Head of caudate nucleus (tissue), 42 donors: ENCODE measurements around the gene KCNA10.

Source experiments
- DNase-seq, 42 donors: peaks; one replicate each; pipeline versions ENCODE4 v3.0.0 to v3.0.0-alpha.2; 2020 to 2021; ENCODE audit warnings: mixed read lengths in 7 of 42
- intact Hi-C: fragments of 100-400 bp; cut with DNase I; formaldehyde crosslinking; loops from one replicate; pipeline ENCODE4 v1.15.0; 2022

Gene KCNA10

DNA sequence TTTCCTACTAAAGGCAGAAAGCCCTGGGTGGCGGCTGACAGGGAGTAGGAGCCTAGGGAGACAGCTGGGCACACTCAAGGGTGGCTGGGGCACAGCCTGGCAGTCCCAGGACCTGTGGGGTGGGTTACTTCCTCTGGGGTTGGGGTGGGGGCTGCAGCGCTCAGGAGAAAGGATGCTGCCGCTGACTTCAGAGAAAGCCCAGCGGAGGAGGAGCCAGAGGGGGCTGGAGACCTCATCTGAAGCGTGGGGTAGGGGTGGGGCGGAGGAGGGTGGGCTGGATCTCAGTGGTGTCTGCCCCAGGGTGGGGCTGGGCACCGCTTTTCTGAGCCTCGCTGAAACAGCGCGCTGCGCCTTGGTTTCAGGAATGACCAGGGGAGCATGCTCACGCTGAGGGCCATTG lies 30.8 kb downstream of the KCNA10 start:
- no peak for DNase-seq

GRCh38 chr1:110487726-110488125 lies 31.2 kb downstream of the KCNA10 start:
- DNase-seq = no peak

More for the DNA sequence above, 30.8 kb downstream of the KCNA10 start:
- intact Hi-C loops = no loop called here

DNA sequence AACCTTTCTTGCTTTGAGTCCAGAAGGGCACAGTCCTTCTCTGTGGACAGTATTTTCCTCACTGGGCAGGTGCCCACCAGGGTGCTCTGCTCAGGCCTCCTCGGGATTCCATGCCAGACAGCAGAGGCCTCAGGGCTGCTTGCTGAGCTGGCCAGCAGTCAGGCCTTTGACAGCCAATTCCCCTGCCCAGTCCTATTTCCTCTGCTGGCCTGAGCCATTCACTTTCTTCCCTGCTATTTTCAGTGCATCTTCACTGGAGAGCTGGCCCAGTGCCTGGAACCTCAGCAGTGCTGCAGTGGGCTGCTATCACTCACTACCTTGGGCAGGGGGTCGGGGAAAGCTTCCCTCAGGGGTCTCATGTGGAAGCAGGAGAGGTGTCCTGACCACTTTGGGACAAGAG lies 33.2 kb downstream of the KCNA10 start:
- intact Hi-C loops = no loop called here
- no peak for DNase-seq

More at GRCh38 chr1:110487726-110488125, 31.2 kb downstream of the KCNA10 start:
- intact Hi-C loops = no loop called here

DNA sequence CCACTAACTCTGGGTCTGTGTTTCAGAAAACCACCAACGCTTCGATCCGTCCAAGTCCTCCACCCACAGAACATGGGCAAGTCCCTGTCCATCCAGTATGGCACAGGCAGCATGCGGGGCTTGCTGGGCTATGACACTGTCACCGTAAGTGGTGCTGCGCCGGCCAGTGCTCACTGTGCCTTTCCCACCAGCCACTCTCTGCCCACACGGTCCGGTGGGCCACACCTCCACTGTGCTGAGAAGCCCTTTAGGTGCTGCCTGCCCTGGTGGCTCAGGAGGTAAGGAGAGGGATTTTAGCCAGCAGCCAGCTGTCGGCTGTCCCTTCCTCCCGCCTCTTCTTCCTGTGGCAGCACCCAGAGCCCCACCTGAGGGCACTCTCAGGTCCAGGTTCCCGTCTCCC lies 34.2 kb downstream of the KCNA10 start:
- DNase-seq = no peak
- intact Hi-C loops = no loop called here

- DNase-seq = peak in 12 of 42 donors; percentile 21 to 49 (median 28)
- intact Hi-C loops = no loop called here
These were observed 35.7 kb downstream of the KCNA10 start for GRCh38 chr1:110483308-110483685.

DNA sequence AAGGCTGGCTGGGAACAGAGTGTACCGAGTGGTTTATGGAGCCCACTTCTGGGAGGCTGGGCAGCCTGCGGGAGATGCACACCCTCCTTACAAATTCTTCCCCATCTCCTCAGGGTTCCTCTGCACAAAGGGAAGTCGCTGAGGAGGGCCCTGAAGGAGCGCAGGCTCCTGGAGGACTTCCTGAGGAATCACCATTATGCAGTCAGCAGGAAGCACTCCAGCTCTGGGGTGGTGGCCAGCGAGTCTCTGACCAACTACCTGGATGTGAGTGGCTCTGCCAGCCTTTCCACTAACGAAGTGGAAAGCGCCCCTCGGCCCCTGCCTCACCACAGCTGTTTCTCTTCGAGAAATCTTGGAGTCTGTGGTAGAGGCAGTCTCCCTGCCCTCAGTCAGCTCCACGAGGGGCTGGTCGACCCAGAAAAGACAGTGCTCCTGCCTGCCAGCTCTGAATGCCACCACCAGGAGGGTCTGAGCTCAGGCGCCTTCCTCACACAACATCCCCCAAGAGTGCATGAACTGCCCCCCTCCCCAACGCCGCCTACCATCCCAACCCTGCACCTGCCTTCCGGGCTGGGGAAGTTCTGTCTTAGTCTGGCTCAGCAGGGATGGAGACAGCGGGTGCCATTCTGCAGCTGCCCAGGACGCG lies 36.2 kb downstream of the KCNA10 start:
- DNase-seq = peak in 1 of 42 donors; percentile 7
- intact Hi-C loops = no loop called here

GRCh38 chr1:110481968-110482623 lies 36.9 kb downstream of the KCNA10 start:
- DNase-seq = no peak
- intact Hi-C loops = no loop called here

- DNase-seq = no peak
- intact Hi-C loops = no loop called here
These were observed 38.4 kb downstream of the KCNA10 start for GRCh38 chr1:110480356-110481096.

- no peak for DNase-seq
- intact Hi-C loops = no loop called here
These were observed 40.1 kb downstream of the KCNA10 start for GRCh38 chr1:110478886-110479285.

DNA sequence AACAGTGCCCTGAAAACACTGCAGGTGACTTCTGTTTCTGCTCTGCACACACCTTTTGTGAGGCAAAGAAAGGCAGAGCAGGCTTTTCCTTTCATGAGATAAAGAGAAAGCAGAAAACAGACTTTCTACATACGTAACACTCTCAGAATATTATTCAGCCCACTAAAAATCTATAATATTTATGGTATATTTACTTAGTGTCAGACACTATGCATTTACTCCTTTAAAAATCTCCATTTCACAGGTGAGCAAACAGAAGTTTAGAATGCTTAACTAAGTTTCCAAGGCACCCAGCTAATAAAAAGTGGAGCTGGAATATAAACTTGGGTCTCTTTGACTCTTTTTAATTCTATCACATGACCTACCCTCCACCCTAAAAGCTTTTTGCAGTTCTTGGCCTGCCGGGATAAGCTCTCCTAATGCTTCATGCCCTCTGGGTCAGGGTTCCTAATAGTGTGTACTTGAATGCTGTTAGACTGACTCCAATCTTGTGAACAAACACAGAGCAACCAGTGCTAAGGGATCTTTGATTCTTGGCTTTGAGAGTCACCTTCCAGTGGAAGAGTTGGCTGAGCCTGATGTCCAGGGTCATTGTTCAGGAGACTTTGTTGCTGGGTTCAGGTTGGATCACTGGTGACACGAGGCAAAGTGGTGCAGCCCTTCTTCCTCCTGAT lies 40.9 kb downstream of the KCNA10 start:
- DNase-seq = no peak
- intact Hi-C loops = no loop called here

GRCh38 chr1:110477445-110477957 lies 41.5 kb downstream of the KCNA10 start:
- intact Hi-C loops = no loop called here
- DNase-seq = no peak

- DNase-seq = no peak
- intact Hi-C loops = no loop called here
These were observed 41.9 kb downstream of the KCNA10 start for GRCh38 chr1:110477041-110477440.

DNA sequence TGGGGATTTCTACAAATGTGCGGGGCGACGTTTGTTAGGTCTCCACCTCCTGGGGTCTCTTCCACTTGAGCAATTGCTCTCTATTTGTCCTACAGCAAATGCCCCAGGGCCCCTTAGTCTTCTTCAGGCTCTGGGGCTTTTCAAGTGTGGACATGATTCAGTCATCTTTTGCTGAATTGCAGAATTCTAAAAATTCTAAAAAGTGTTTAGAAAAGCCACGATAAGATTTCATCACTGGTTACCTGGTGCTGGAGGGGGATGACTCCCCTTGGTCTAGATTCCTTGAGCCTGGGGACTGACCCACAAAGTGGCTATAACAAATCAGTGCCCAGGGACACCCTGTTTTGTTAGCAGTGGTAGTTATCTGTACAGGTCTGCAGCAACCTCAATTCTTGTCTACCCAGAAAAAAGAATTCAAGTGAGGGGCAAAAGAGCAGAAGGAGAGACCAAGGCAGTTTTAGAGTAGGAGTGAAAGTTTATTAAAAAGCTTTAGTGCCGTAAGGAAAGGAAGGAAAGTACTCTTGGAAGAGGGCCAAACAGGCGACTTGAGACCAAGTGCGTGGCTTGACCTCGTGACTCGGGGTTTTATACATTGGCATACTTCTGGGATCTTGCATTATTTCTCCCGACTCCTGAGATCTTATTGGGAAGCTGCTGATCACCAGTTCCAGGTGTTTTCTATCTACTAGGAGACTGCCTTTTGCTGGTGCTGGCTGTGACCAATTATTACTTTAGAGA lies 42.8 kb downstream of the KCNA10 start:
- no peak for DNase-seq
- intact Hi-C loops = no loop called here

DNA sequence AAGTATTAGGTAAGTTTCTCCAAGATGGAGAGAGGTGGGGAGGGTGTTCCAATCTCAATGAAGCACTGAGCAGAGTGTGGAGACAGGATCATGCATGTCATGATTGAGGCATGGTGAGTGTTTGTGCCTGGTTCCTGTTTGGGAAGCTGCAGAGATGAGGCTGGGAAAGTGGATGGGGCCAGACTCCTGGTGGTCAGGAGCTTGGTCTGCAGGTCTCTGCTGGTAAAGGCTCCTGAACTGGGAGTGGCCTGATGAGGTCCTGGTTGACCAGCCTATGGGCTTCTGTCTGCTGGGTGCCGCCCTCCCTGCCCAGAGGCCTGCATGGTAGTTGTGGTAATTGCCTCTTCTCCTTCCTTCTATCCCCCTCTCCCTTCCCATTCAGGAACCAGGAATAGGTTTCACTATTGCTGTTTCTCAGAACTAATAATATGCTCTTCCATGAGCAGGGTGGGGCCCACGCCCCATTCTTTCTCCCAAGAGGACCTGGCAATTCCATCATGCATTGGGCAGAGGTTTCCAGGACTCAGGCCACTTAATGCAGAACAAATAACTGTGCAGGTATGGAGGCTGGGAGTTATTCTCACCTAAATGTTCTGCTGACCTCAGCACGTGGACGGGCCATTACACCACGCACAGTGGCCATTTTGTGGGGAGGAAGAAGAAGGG lies 43.5 kb downstream of the KCNA10 start:
- no peak for DNase-seq
- intact Hi-C loops = no loop called here

GRCh38 chr1:110474444-110474843 lies 44.5 kb downstream of the KCNA10 start:
- intact Hi-C loops = no loop called here
- no peak for DNase-seq

DNA sequence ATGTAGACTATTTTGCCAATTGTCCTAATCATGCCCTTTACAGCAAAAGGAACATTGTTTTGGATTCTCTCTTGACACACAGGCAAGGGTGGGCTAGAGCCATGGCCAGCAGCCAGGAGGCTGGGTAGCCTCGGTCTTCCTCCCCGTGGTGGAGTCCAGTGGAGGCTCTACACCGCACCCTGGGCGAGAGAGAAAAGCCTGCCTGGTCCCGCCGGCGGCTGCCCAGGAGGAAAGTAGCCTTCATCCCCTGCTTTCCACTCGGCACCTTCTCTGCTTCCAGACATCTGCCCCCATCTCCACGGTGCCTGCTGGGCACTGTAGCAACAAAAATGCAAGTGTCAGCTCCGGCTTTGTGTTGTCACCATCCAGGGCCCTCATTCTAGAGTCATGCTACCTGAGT lies 46.4 kb downstream of the KCNA10 start:
- intact Hi-C loops = no loop called here
- no peak for DNase-seq

- intact Hi-C loops = no loop called here
- no peak for DNase-seq
These were observed 47.8 kb downstream of the KCNA10 start for GRCh38 chr1:110471131-110471530.
